Renal cortex interstitium (tissue), 11 donors: Measurements from ENCODE around the gene NTN3. TPM values are rescaled to one million over a fixed set of nuclear protein-coding genes. Genes with fewer than 3 reads are reported as not detected.
A peak's percentile ranks its signal among the peaks of the same experiment; 100 is the strongest.

Experiments used
- DNase-seq, 11 donors: peaks; one replicate each; pipeline ENCODE4 v3.0.0-alpha.2; 2013; ENCODE audit warnings: low read depth in 9 of 11, low spot score in 4 of 11; ENCODE audit errors: extremely low read depth in 1 of 11
- polyA plus RNA-seq, 3 donors: library from polyadenylated mRNA; unstranded; fragments of 120-200 nt; gene quantifications; one replicate each; pipeline ENCODE4 v1.2.1, GENCODE V29; 2013; ENCODE audit not compliant: insufficient read length in 3 of 3

NTN3 gene
- polyA plus RNA-seq, 3 donors: 1.8 to 4.4 (median 3.5) TPM

DNA sequence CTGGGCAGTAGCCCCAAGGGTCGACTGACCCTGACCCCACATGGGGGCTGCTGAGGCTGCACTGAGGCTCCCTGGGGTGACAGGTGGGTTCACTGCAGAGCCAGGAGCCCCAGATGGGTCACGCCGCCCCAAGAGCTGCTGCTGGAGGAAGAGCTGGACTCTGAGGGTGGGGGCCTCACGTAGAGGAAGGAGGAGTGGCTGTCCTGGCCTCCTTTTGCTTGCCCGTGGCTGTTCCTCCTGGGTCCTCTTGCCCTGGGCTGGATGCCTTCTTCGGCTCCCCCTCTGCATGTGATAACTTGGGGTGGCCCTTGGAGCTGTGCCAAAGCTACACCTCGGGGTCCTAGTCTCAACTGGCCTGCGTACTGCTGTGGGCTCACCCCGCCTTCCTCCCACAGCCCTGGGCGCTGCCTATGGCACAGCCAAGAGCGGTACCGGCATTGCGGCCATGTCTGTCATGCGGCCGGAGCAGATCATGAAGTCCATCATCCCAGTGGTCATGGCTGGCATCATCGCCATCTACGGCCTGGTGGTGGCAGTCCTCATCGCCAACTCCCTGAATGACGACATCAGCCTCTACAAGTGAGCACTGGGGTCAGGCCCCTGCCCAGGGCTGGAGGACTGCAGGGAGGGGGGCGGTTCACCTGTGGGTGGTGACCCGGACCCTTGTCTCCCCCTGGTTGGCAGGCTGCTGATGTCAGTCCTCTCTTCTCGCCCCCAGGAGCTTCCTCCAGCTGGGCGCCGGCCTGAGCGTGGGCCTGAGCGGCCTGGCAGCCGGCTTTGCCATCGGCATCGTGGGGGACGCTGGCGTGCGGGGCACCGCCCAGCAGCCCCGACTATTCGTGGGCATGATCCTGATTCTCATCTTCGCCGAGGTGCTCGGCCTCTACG lies 48.0 kb downstream of the NTN3 start:
- DNase-seq: no peak

DNA sequence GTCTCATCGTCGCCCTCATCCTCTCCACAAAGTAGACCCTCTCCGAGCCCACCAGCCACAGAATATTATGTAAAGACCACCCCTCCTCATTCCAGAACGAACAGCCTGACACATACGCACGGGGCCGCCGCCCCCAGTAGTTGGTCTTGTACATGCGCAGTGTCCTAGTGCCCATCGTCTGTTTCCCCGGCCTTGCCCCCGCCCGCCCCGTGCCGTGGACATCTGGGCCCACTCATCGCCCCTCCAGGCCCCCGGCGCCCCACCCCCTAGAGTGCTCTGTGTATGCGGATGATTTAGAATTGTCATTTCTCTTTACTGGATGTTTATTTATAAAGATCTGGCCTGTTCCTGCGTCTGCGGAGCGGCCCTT lies 48.6 kb downstream of the NTN3 start:
- DNase-seq: no peak

GRCh38 chr16:2520097-2520783 lies 49.1 kb downstream of the NTN3 start, which contains the start of gene AMDHD2:
AMDHD2 (plus strand) TSS chr16:2520371; CDS start chr16:2520459, 88 bp downstream.
- peak in 8 of 11 donors; percentile 68 to 87 (median 84) for DNase-seq

- DNase-seq: no peak
Measured at GRCh38 chr16:2520784-2521531, 49.9 kb downstream of the NTN3 start.

Other genes with a start within 250 kb of the NTN3 start
- gene E4F1, start 247.7 kb upstream of the NTN3 start, polyA plus RNA-seq: 10 to 100 TPM; 13.0 to 24.9 (median 22.5) TPM
- 1 to 10 TPM in 2 of 3 donors, under 1 TPM in 1; 0.36 to 1.4 (median 1.4) TPM for gene DNASE1L2, start 234.9 kb upstream of the NTN3 start, polyA plus RNA-seq
- gene ECI1, start 219.7 kb upstream of the NTN3 start, polyA plus RNA-seq: 10 to 100 TPM; 59.0 to 76.2 (median 72.2) TPM
- gene RNPS1, start 203.2 kb upstream of the NTN3 start, polyA plus RNA-seq: 100 to 1,000 TPM; 194 to 231 (median 219) TPM
- 1 to 10 TPM; 5.2 to 6.9 (median 6.3) TPM for gene ABCA3, start 130.6 kb upstream of the NTN3 start, polyA plus RNA-seq
- 10 to 100 TPM in 2 of 3 donors, 1 to 10 TPM in 1; 9.5 to 14.0 (median 11.9) TPM for gene CCNF, start 41.9 kb upstream of the NTN3 start, polyA plus RNA-seq
- 10 to 100 TPM in 2 of 3 donors, 1 to 10 TPM in 1; 8.5 to 14.2 (median 11.8) TPM for gene TEDC2, start 11.2 kb upstream of the NTN3 start, polyA plus RNA-seq
- 10 to 100 TPM; 15.2 to 19.6 (median 19.0) TPM for gene TBC1D24, start 3.8 kb downstream of the NTN3 start, polyA plus RNA-seq
- 100 to 1,000 TPM; 158 to 278 (median 243) TPM for gene ATP6V0C, start 42.7 kb downstream of the NTN3 start, polyA plus RNA-seq
- gene AMDHD2, start 49.1 kb downstream of the NTN3 start, polyA plus RNA-seq: 10 to 100 TPM; 22.4 to 41.6 (median 33.2) TPM
- 1 to 10 TPM; 1.8 to 4.9 (median 4.1) TPM for gene CEMP1, start 60.1 kb downstream of the NTN3 start, polyA plus RNA-seq
- 10 to 100 TPM; 48.9 to 60.3 (median 53.9) TPM for gene PDPK1, start 66.7 kb downstream of the NTN3 start, polyA plus RNA-seq
- 10 to 100 TPM; 21.2 to 26.0 (median 22.6) TPM for gene KCTD5, start 211.2 kb downstream of the NTN3 start, polyA plus RNA-seq
- 1 to 10 TPM; 1.5 to 2.0 (median 1.8) TPM for gene PRSS27, start 248.9 kb downstream of the NTN3 start, polyA plus RNA-seq